Naive thymus-derived CD4-positive, alpha-beta T cell (primary cell): ENCODE results near the gene BCL2. TPM values are rescaled to one million over a fixed set of nuclear protein-coding genes. Genes with fewer than 3 reads are reported as not detected.
A peak's percentile ranks its signal among the peaks of the same experiment; 100 is the strongest.

Source experiments
- ATAC-seq: fragments of 150-1000 bp; cut with Tn5 transposase; 2 replicates; pipeline ENCODE4 v1.10.0; 2021; ENCODE audit warnings: mild to moderate bottlenecking, moderate library complexity
- CTCF ChIA-PET: fragments of 350-600 bp; sonication (Branson Sonifier 250); formaldehyde crosslinking; loops from one replicate; lab custom pipeline; 2021; ENCODE audit warnings: antibody characterized with exemption; lab: Charles Lee
- POLR2A ChIA-PET: fragments of 350-600 bp; sonication (Branson Sonifier 250); formaldehyde crosslinking; loops from one replicate; lab custom pipeline; 2021; ENCODE audit warnings: antibody characterized with exemption, inconsistent platforms; lab: Charles Lee
- DNase-seq, 9 donors: peaks; one replicate each; pipeline versions ENCODE4 v3.0.0 to v3.0.0-alpha.2; 2020 to 2022; ENCODE audit warnings: mixed read lengths in 1 of 9
- H3K27ac ChIP-seq: one replicate; pipeline ENCODE4 v1.7.0; 2013; ENCODE audit warnings: mild to moderate bottlenecking, low read depth, low read length, moderate library complexity
- H3K27me3 ChIP-seq, 2 donors: one replicate each; pipeline ENCODE4 v1.7.0; 2013; ENCODE audit warnings: low read length in 2 of 2, mild to moderate bottlenecking in 2 of 2, moderate library complexity in 2 of 2; ENCODE audit not compliant: control insufficient read depth in 2 of 2, insufficient read depth in 2 of 2
- H3K36me3 ChIP-seq, 3 experiments: 1 replicate in 2 of 3; 2 replicates in 1 of 3; pipeline ENCODE4 v1.7.0; 2013; ENCODE audit warnings: low read length in 3 of 3, mild to moderate bottlenecking in 3 of 3, moderate library complexity in 1 of 3; ENCODE audit not compliant: insufficient read depth in 3 of 3, control insufficient read depth in 2 of 3
- H3K4me1 ChIP-seq, 2 donors: one replicate each; pipeline ENCODE4 v1.7.0; 2013; ENCODE audit warnings: low read length in 2 of 2, mild to moderate bottlenecking in 2 of 2, moderate library complexity in 1 of 2; ENCODE audit not compliant: control insufficient read depth in 2 of 2, insufficient read depth in 2 of 2
- H3K4me3 ChIP-seq: 2 replicates; pipeline ENCODE4 v1.7.0; 2013; ENCODE audit warnings: mild to moderate bottlenecking, low read length
- H3K9me3 ChIP-seq, 3 experiments: 1 replicate in 2 of 3; 2 replicates in 1 of 3; pipeline ENCODE4 v1.7.0; 2013; ENCODE audit warnings: low read length in 3 of 3; ENCODE audit not compliant: control insufficient read depth in 2 of 3
- H3K27ac Mint-ChIP-seq, 9 donors: one replicate each; pipeline ENCODE4 v1.8.0; 2020 to 2022; ENCODE audit warnings: mixed read lengths in 9 of 9, mild to moderate bottlenecking in 8 of 9, moderate library complexity in 5 of 9, inconsistent platforms in 2 of 9
- H3K27me3 Mint-ChIP-seq, 5 donors: one replicate each; pipeline ENCODE4 v1.8.0; 2021 to 2022; ENCODE audit warnings: mixed read lengths in 5 of 5, mild to moderate bottlenecking in 1 of 5
- H3K36me3 Mint-ChIP-seq, 5 donors: one replicate each; pipeline ENCODE4 v1.8.0; 2020 to 2022; ENCODE audit warnings: mixed read lengths in 5 of 5, mild to moderate bottlenecking in 3 of 5, inconsistent platforms in 1 of 5
- H3K4me1 Mint-ChIP-seq, 7 donors: one replicate each; pipeline ENCODE4 v1.8.0; 2020 to 2022; ENCODE audit warnings: mixed read lengths in 7 of 7, mild to moderate bottlenecking in 3 of 7, inconsistent platforms in 1 of 7
- H3K4me3 Mint-ChIP-seq, 10 donors: one replicate each; pipeline ENCODE4 v1.8.0; 2020 to 2022; ENCODE audit warnings: mild to moderate bottlenecking in 10 of 10, mixed read lengths in 10 of 10, moderate library complexity in 6 of 10, inconsistent platforms in 2 of 10
- H3K9me3 Mint-ChIP-seq, 11 donors: one replicate each; pipeline ENCODE4 v1.8.0; 2020 to 2022; ENCODE audit warnings: mixed read lengths in 11 of 11, mild to moderate bottlenecking in 4 of 11, inconsistent platforms in 1 of 11, moderate library complexity in 1 of 11
- intact Hi-C, 2 donors: fragments of 100-400 bp; cut with micrococcal nuclease; formaldehyde crosslinking; loops; one replicate each; pipeline ENCODE4 v1.15.1; 2023
- polyA plus RNA-seq, 2 donors: library from polyadenylated mRNA; unstranded; fragments of 300-500 nt; fragmentation: Illumina TruSeq; gene quantifications; one replicate each; pipeline ENCODE4 v1.2.3, GENCODE V29; 2021
- total RNA-seq, 6 experiments: library from RNA in 5 of 6; stranded (reverse) in 5 of 6; gene quantifications; 1 replicate in 5 of 6; 2 replicates in 1 of 6; pipeline ENCODE4 v1.2.3 and lab custom pipeline; 2021 to 2026

The BCL2 gene
- total and polyA plus RNA-seq, 7 experiments from 2014 or later: 32.7 to 154 (median 40.1) TPM

- Mint-ChIP-seq H3K27ac (peak overlapping the region; percentile 21 to 95 (median 78)), H3K9me3 (no peaks in the 10 kb centered on the region), H3K36me3 (peaks cover 0 to 46% (median 8%) of the 10 kb centered on the region in 5 donors), H3K27me3 (no peaks in the 10 kb centered on the region), H3K4me3 (peak overlapping the region; percentile 28 to 70 (median 56)), H3K4me1 (peaks cover 56 to 96% (median 93%) of the 10 kb centered on the region in 7 donors)
- intact Hi-C loops: loop anchor here in 1 of 2 donors (1.0 kb wide), 2 partner anchors 8 to 9 kb away; no protein-coding TSS in a partner anchor
- Histone ChIP-seq H3K9me3 (no peaks in the 10 kb centered on the region), H3K36me3 (no peaks in the 10 kb centered on the region), H3K4me3 (peak overlapping the region; percentile 20), H3K27me3 (no peaks in the 10 kb centered on the region), H3K4me1 (peaks cover 20 to 46% of the 10 kb centered on the region in 2 donors), H3K27ac (peak overlapping the region; percentile 62)
- ATAC-seq (peak; percentile 72), DNase-seq (peak in 6 of 9 donors; percentile 26 to 58 (median 44))
- CTCF ChIA-PET: interaction anchor here (1.8 kb wide), 1 partner anchor 177 kb away, joined by 6 read pairs; no protein-coding TSS in a partner anchor
- POLR2A ChIA-PET: interaction anchor here (0.8 to 4.0 kb wide), 7 partner anchors 8 to 155 kb away, joined by 3 to 26 read pairs (median 13); partner anchors contain the start of gene BCL2
Measured at GRCh38 chr18:63309422-63309821, 10.1 kb downstream of the BCL2 start.

GRCh38 chr18:63307551-63308200 lies 11.9 kb downstream of the BCL2 start:
- H3K36me3 Mint-ChIP-seq: peaks cover 0 to 40% (median 8%) of the 10 kb centered on the region in 5 donors
- H3K36me3 ChIP-seq: no peaks in the 10 kb centered on the region
- H3K4me3 ChIP-seq: no peak overlapping the region
- H3K9me3 ChIP-seq: no peaks in the 10 kb centered on the region
- ATAC-seq (no peak), DNase-seq (no peak)
- peak overlapping the region in 5 of 9 donors; percentile 49 to 95 (median 88) for H3K27ac Mint-ChIP-seq
- POLR2A ChIA-PET: interaction anchor here (0.6 to 3.9 kb wide), 14 partner anchors 8 to 176 kb away, joined by 3 to 26 read pairs (median 3); no protein-coding TSS in a partner anchor
- CTCF ChIA-PET: interaction anchor here (0.7 to 2.1 kb wide), 6 partner anchors 9 to 288 kb away, joined by 3 to 13 read pairs (median 4); no protein-coding TSS in a partner anchor
- intact Hi-C loops: no loop called here
- H3K27ac ChIP-seq: peak overlapping the region; percentile 17
- no peaks in the 10 kb centered on the region for H3K27me3 ChIP-seq
- peaks cover 26 to 52% of the 10 kb centered on the region in 2 donors for H3K4me1 ChIP-seq
- H3K9me3 Mint-ChIP-seq: no peaks in the 10 kb centered on the region
- no peaks in the 10 kb centered on the region for H3K27me3 Mint-ChIP-seq
- H3K4me3 Mint-ChIP-seq: peak overlapping the region in 5 of 10 donors; percentile 7 to 24 (median 22)
- peaks cover 60 to 95% (median 92%) of the 10 kb centered on the region in 7 donors for H3K4me1 Mint-ChIP-seq

- Histone ChIP-seq H3K36me3 (no peaks in the 10 kb centered on the region), H3K9me3 (no peaks in the 10 kb centered on the region), H3K4me1 (peaks cover 33 to 55% of the 10 kb centered on the region in 2 donors), H3K4me3 (no peak overlapping the region), H3K27ac (no peak overlapping the region), H3K27me3 (no peaks in the 10 kb centered on the region)
- peaks cover 0 to 40% (median 8%) of the 10 kb centered on the region in 5 donors for H3K36me3 Mint-ChIP-seq
- POLR2A ChIA-PET: interaction anchor here (0.6 to 3.9 kb wide), 13 partner anchors 9 to 175 kb away, joined by 3 to 26 read pairs (median 3); no protein-coding TSS in a partner anchor
- ATAC-seq: no peak
- intact Hi-C loops: no loop called here
- H3K27ac Mint-ChIP-seq: peak overlapping the region in 7 of 9 donors; percentile 3 to 95 (median 73)
- H3K4me1 Mint-ChIP-seq: peaks cover 60 to 95% (median 92%) of the 10 kb centered on the region in 7 donors
- peak overlapping the region in 3 of 10 donors; percentile 3 to 39 (median 32) for H3K4me3 Mint-ChIP-seq
- no peaks in the 10 kb centered on the region for H3K9me3 Mint-ChIP-seq
- CTCF ChIA-PET: interaction anchor here (0.7 to 2.1 kb wide), 5 partner anchors 8 to 287 kb away, joined by 3 to 13 read pairs (median 4); no protein-coding TSS in a partner anchor
- no peaks in the 10 kb centered on the region for H3K27me3 Mint-ChIP-seq
- DNase-seq: no peak
Measured at GRCh38 chr18:63306819-63307550, 12.6 kb downstream of the BCL2 start.

- H3K36me3 Mint-ChIP-seq: peaks cover 0 to 39% (median 15%) of the 10 kb centered on the region in 5 donors
- Histone ChIP-seq H3K27me3 (no peaks in the 10 kb centered on the region), H3K36me3 (peaks cover 0 to 5% (median 4%) of the 10 kb centered on the region in 3 experiments), H3K9me3 (no peaks in the 10 kb centered on the region), H3K4me1 (peaks cover 39 to 49% of the 10 kb centered on the region in 2 donors), H3K4me3 (no peak overlapping the region), H3K27ac (no peak overlapping the region)
- POLR2A ChIA-PET: interaction anchor here (1.2 to 3.9 kb wide), 6 partner anchors 8 to 143 kb away, joined by 3 to 26 read pairs (median 7); no protein-coding TSS in a partner anchor
- peak overlapping the region; percentile 3 to 95 (median 73) for H3K27ac Mint-ChIP-seq
- DNase-seq (no peak), ATAC-seq (no peak)
- no peaks in the 10 kb centered on the region for H3K27me3 Mint-ChIP-seq
- intact Hi-C loops: no loop called here
- H3K9me3 Mint-ChIP-seq: no peaks in the 10 kb centered on the region
- H3K4me3 Mint-ChIP-seq: peak overlapping the region in 8 of 10 donors; percentile 0 to 67 (median 12)
- CTCF ChIA-PET: interaction anchor here (2.1 kb wide), 1 partner anchor 11 kb away, joined by 13 read pairs; no protein-coding TSS in a partner anchor
- H3K4me1 Mint-ChIP-seq: peaks cover 63 to 95% (median 92%) of the 10 kb centered on the region in 7 donors
Measured at GRCh38 chr18:63306249-63306648, 13.3 kb downstream of the BCL2 start.

- no peaks in the 10 kb centered on the region for H3K27me3 Mint-ChIP-seq
- peaks cover 0 to 5% (median 4%) of the 10 kb centered on the region in 3 experiments for H3K36me3 ChIP-seq
- no peaks in the 10 kb centered on the region for H3K9me3 Mint-ChIP-seq
- H3K4me3 Mint-ChIP-seq: peak overlapping the region in 8 of 10 donors; percentile 12 to 74 (median 48)
- H3K4me1 ChIP-seq: peaks cover 59 to 60% of the 10 kb centered on the region in 2 donors
- ChIA-PET POLR2A (interaction anchor here (0.7 to 6.0 kb wide), 3 partner anchors 15 to 107 kb away, joined by 3 to 44 read pairs (median 3); no protein-coding TSS in a partner anchor), CTCF (interaction anchor here (2.2 kb wide), 1 partner anchor 14 kb away, joined by 10 read pairs; no protein-coding TSS in a partner anchor)
- H3K27me3 ChIP-seq: no peaks in the 10 kb centered on the region
- DNase-seq (no peak), ATAC-seq (no peak)
- H3K4me3 ChIP-seq: no peak overlapping the region
- H3K27ac ChIP-seq: no peak overlapping the region
- peak overlapping the region in 8 of 9 donors; percentile 30 to 95 (median 71) for H3K27ac Mint-ChIP-seq
- H3K9me3 ChIP-seq: no peaks in the 10 kb centered on the region
- H3K36me3 Mint-ChIP-seq: peaks cover 3 to 53% (median 37%) of the 10 kb centered on the region in 5 donors
- intact Hi-C loops: loop anchor here (1.0 to 5.0 kb wide), 3 partner anchors 10 to 146 kb away; no protein-coding TSS in a partner anchor
- H3K4me1 Mint-ChIP-seq: peaks cover 71 to 97% (median 95%) of the 10 kb centered on the region in 7 donors
Measured at GRCh38 chr18:63303547-63303946, 16.0 kb downstream of the BCL2 start.
